ENCODE results near the gene NRARP. TPM values are rescaled to one million over a fixed set of nuclear protein-coding genes. Genes with fewer than 3 reads are reported as not detected.

Gene NRARP
- total and polyA plus RNA-seq, 10 of the 15 experiments (the other 5 are each of a cell fraction or from before 2014, with no cell fraction given) = 0.06 to 9.2 (median 2.2) TPM; not detected in 2

GRCh38 chr9:137269231-137269772 lies 32.8 kb downstream of the NRARP start (continued):
- TF ChIP-seq ZNF592 (IDR thresholded peaks at IDR 0.05) = no peak
- TF ChIP-seq, protein P1, sequence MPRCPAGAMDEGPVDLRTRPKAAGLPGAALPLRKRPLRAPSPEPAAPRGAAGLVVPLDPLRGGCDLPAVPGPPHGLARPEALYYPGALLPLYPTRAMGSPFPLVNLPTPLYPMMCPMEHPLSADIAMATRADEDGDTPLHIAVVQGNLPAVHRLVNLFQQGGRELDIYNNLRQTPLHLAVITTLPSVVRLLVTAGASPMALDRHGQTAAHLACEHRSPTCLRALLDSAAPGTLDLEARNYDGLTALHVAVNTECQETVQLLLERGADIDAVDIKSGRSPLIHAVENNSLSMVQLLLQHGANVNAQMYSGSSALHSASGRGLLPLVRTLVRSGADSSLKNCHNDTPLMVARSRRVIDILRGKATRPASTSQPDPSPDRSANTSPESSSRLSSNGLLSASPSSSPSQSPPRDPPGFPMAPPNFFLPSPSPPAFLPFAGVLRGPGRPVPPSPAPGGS (IDR thresholded peaks at IDR 0.05; ENCODE audit: borderline replicate concordance, insufficient read depth, low read depth, low read length, poor library complexity, severe bottlenecking) = no peak
- TF ChIP-seq, protein P2, sequence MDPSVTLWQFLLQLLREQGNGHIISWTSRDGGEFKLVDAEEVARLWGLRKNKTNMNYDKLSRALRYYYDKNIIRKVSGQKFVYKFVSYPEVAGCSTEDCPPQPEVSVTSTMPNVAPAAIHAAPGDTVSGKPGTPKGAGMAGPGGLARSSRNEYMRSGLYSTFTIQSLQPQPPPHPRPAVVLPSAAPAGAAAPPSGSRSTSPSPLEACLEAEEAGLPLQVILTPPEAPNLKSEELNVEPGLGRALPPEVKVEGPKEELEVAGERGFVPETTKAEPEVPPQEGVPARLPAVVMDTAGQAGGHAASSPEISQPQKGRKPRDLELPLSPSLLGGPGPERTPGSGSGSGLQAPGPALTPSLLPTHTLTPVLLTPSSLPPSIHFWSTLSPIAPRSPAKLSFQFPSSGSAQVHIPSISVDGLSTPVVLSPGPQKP (IDR thresholded peaks at IDR 0.05; ENCODE audit: low read depth, low read length) = no peak
- no peak for TF ChIP-seq ZNF274 (IDR thresholded peaks at IDR 0.05; ENCODE audit: insufficient read depth, insufficient read length)
- no peak for TF ChIP-seq ZNF217 (IDR thresholded peaks at IDR 0.05)
- no peak for TF ChIP-seq HDGF (IDR thresholded peaks at IDR 0.05)
- TF ChIP-seq, protein P3, sequence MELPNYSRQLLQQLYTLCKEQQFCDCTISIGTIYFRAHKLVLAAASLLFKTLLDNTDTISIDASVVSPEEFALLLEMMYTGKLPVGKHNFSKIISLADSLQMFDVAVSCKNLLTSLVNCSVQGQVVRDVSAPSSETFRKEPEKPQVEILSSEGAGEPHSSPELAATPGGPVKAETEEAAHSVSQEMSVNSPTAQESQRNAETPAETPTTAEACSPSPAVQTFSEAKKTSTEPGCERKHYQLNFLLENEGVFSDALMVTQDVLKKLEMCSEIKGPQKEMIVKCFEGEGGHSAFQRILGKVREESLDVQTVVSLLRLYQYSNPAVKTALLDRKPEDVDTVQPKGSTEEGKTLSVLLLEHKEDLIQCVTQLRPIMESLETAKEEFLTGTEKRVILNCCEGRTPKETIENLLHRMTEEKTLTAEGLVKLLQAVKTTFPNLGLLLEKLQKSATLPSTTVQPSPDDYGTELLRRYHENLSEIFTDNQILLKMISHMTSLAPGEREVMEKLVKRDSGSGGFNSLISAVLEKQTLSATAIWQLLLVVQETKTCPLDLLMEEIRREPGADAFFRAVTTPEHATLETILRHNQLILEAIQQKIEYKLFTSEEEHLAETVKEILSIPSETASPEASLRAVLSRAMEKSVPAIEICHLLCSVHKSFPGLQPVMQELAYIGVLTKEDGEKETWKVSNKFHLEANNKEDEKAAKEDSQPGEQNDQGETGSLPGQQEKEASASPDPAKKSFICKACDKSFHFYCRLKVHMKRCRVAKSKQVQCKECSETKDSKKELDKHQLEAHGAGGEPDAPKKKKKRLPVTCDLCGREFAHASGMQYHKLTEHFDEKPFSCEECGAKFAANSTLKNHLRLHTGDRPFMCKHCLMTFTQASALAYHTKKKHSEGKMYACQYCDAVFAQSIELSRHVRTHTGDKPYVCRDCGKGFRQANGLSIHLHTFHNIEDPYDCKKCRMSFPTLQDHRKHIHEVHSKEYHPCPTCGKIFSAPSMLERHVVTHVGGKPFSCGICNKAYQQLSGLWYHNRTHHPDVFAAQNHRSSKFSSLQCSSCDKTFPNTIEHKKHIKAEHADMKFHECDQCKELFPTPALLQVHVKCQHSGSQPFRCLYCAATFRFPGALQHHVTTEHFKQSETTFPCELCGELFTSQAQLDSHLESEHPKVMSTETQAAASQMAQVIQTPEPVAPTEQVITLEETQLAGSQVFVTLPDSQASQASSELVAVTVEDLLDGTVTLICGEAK (IDR thresholded peaks at IDR 0.05; ENCODE audit: borderline replicate concordance) = no peak
- TF ChIP-seq KLF5 (IDR thresholded peaks at IDR 0.05; ENCODE audit: partially characterized antibody) = no peak
- TF ChIP-seq, protein P4, sequence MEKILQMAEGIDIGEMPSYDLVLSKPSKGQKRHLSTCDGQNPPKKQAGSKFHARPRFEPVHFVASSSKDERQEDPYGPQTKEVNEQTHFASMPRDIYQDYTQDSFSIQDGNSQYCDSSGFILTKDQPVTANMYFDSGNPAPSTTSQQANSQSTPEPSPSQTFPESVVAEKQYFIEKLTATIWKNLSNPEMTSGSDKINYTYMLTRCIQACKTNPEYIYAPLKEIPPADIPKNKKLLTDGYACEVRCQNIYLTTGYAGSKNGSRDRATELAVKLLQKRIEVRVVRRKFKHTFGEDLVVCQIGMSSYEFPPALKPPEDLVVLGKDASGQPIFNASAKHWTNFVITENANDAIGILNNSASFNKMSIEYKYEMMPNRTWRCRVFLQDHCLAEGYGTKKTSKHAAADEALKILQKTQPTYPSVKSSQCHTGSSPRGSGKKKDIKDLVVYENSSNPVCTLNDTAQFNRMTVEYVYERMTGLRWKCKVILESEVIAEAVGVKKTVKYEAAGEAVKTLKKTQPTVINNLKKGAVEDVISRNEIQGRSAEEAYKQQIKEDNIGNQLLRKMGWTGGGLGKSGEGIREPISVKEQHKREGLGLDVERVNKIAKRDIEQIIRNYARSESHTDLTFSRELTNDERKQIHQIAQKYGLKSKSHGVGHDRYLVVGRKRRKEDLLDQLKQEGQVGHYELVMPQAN (conservative IDR thresholded peaks at IDR 0.05) = 0 out of 2 replicates have a peak, but pooled peaks have one; percentile 39
- TF ChIP-seq KAT2A (conservative IDR thresholded peaks at IDR 0.05; ENCODE audit: control insufficient read depth, low read depth, low read length) = no peak
- TF ChIP-seq NFYA (IDR thresholded peaks at IDR 0.05; ENCODE audit: borderline replicate concordance, low read depth, low read length) = no peak
- TF ChIP-seq, protein P5, sequence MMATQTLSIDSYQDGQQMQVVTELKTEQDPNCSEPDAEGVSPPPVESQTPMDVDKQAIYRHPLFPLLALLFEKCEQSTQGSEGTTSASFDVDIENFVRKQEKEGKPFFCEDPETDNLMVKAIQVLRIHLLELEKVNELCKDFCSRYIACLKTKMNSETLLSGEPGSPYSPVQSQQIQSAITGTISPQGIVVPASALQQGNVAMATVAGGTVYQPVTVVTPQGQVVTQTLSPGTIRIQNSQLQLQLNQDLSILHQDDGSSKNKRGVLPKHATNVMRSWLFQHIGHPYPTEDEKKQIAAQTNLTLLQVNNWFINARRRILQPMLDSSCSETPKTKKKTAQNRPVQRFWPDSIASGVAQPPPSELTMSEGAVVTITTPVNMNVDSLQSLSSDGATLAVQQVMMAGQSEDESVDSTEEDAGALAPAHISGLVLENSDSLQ (IDR thresholded peaks at IDR 0.05) = peak; percentile 34; the same call in 1 of the 2 replicates
- TF ChIP-seq BHLHE40 (IDR thresholded peaks at IDR 0.05; ENCODE audit: borderline replicate concordance in 1 of 2, low read depth in 2 of 2, low read length in 1 of 2) = peak; percentile 81 to 84
- peak; percentile 60 for TF ChIP-seq MEF2B (IDR thresholded peaks at IDR 0.05; ENCODE audit: partially characterized antibody, poor library complexity, severe bottlenecking)

Measured in GM12878 (cell line).